ENCODE results near the gene CTAGE9.

- TF ChIP-seq CTCF (conservative IDR thresholded peaks at IDR 0.05) (no peak), EZH2 (IDR thresholded peaks at IDR 0.05; ENCODE audit: low read depth) (no peak)
Observed at GRCh38 chr6:131681585-131681984, 29.2 kb downstream of the CTAGE9 start.
